ENCODE data around the gene CLK3. TPM values are rescaled to one million over a fixed set of nuclear protein-coding genes. Genes with fewer than 3 reads are reported as not detected.

Gene CLK3
- total RNA-seq, 1 donor from 2014 or later: 73.6 TPM

GRCh38 chr15:74613953-74614743 lies 1.5 kb upstream of the CLK3 start:
- peak overlapping the region; percentile 75 for H3K27ac Mint-ChIP-seq

GRCh38 chr15:74614744-74615507 lies 710 bp upstream of the CLK3 start:
- Mint-ChIP-seq H3K27ac (peak overlapping the region; percentile 92), H3K9me3 (no peaks in the 10 kb centered on the region), H3K27me3 (peaks cover 4% of the 10 kb centered on the region), H3K4me1 (ENCODE audit: unreplicated experiment) (peaks cover 23% of the 10 kb centered on the region), H3K4me3 (peak overlapping the region; percentile 94), H3K36me3 (no peaks in the 10 kb centered on the region)
- TF ChIP-seq CTCF (conservative IDR thresholded peaks at IDR 0.05): no peak
- DNase-seq (ENCODE audit: extremely low spot score, unreplicated experiment): peak; percentile 85

More at GRCh38 chr15:74613953-74614743, 1.5 kb upstream of the CLK3 start:
- TF ChIP-seq CTCF (conservative IDR thresholded peaks at IDR 0.05): no peak
- Mint-ChIP-seq H3K4me1 (ENCODE audit: unreplicated experiment) (peaks cover 23% of the 10 kb centered on the region), H3K9me3 (no peaks in the 10 kb centered on the region), H3K27me3 (peaks cover 4% of the 10 kb centered on the region), H3K4me3 (peak overlapping the region; percentile 83), H3K36me3 (no peaks in the 10 kb centered on the region)
- no peak for DNase-seq (ENCODE audit: extremely low spot score, unreplicated experiment)

DNA sequence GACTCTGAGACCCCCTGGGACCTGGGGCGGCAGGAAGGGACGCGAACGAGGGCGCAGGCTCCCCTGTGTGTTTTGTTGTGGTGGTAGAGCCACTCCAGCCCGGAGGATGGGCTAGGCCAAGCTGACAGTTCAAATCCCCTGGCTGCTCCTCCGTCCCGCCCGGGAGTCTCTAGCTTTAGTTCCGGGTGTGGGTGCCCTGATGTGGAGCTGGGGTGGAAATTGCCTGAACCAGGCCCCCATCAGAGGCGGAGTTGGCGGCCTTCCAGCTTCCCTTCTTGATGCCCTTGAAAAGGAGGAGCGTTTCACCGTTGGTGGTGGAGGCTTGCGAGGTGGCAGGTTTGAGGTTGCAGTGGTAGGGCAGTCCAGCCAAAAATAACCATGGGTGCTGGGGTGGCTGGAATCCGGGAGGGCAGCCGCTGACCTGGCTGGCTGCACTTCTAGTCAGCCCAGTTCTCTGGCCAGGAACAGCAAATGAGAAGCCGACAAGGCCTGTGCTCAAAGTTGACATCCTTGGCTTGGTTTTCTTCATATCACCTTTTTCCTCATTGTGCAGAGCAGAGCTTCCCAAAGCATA lies 817 bp downstream of the CLK3 start:
- peaks cover 4% of the 10 kb centered on the region for H3K27me3 Mint-ChIP-seq
- H3K9me3 Mint-ChIP-seq: no peaks in the 10 kb centered on the region
- H3K27ac Mint-ChIP-seq: peak overlapping the region; percentile 91
- peaks cover 29% of the 10 kb centered on the region for H3K4me1 Mint-ChIP-seq (ENCODE audit: unreplicated experiment)
- H3K4me3 Mint-ChIP-seq: peak overlapping the region; percentile 94
- DNase-seq (ENCODE audit: extremely low spot score, unreplicated experiment): no peak
- no peak for TF ChIP-seq CTCF (conservative IDR thresholded peaks at IDR 0.05)
- peaks cover 6% of the 10 kb centered on the region for H3K36me3 Mint-ChIP-seq

GRCh38 chr15:74616996-74617395 lies 1.4 kb downstream of the CLK3 start:
- Mint-ChIP-seq H3K36me3 (peaks cover 6% of the 10 kb centered on the region), H3K27ac (peak overlapping the region; percentile 91), H3K4me1 (ENCODE audit: unreplicated experiment) (peaks cover 33% of the 10 kb centered on the region), H3K4me3 (peak overlapping the region; percentile 94), H3K27me3 (peaks cover 4% of the 10 kb centered on the region), H3K9me3 (no peaks in the 10 kb centered on the region)
- TF ChIP-seq CTCF (conservative IDR thresholded peaks at IDR 0.05): no peak
- no peak for DNase-seq (ENCODE audit: extremely low spot score, unreplicated experiment)

GRCh38 chr15:74618841-74619596 lies 3.4 kb downstream of the CLK3 start:
- peak overlapping the region; percentile 29 for H3K27ac Mint-ChIP-seq

More at GRCh38 chr15:74618841-74619596, 3.4 kb downstream of the CLK3 start:
- Mint-ChIP-seq H3K36me3 (peaks cover 6% of the 10 kb centered on the region), H3K9me3 (no peaks in the 10 kb centered on the region), H3K27me3 (no peaks in the 10 kb centered on the region), H3K4me1 (ENCODE audit: unreplicated experiment) (peaks cover 33% of the 10 kb centered on the region), H3K4me3 (peak overlapping the region; percentile 51)
- TF ChIP-seq CTCF (conservative IDR thresholded peaks at IDR 0.05): no peak
- no peak for DNase-seq (ENCODE audit: extremely low spot score, unreplicated experiment)
